Fibroblast of lung (primary cell): ENCODE data around the gene CCIN. TPM values are rescaled to one million over a fixed set of nuclear protein-coding genes. Genes with fewer than 3 reads are reported as not detected.

Experiments used
- DNase-seq, 2 donors: peaks; one replicate each; pipeline versions ENCODE4 v3.0.0 to v3.0.0-alpha.2; 2010; ENCODE audit warnings: low read depth in 2 of 2
- H2AFZ ChIP-seq: 2 replicates; pipeline ENCODE4 v1.5.1; 2012; ENCODE audit warnings: low read length, control low read depth, inconsistent platforms
- H3K27ac ChIP-seq: 2 replicates; pipeline ENCODE4 v1.5.1; 2011; ENCODE audit warnings: low read length, control low read depth; ENCODE audit not compliant: insufficient read depth
- H3K27me3 ChIP-seq: 2 replicates; pipeline ENCODE4 v1.5.1; 2011; ENCODE audit warnings: mild to moderate bottlenecking, low read length; ENCODE audit not compliant: control insufficient read depth, insufficient read depth
- H3K36me3 ChIP-seq: 2 replicates; pipeline ENCODE4 v1.5.1; 2011; ENCODE audit warnings: low read length; ENCODE audit not compliant: control insufficient read depth, insufficient read depth
- H3K4me1 ChIP-seq: 2 replicates; pipeline ENCODE4 v1.5.1; 2011; ENCODE audit warnings: low read length; ENCODE audit not compliant: control insufficient read depth, insufficient read depth; ENCODE audit errors: extremely low read depth
- H3K4me2 ChIP-seq: 2 replicates; pipeline ENCODE4 v1.5.1; 2011; ENCODE audit warnings: low read length, control low read depth; ENCODE audit not compliant: insufficient read depth; ENCODE audit errors: extremely low read depth
- H3K4me3 ChIP-seq, 4 experiments: fragments of 200-600 bp in 1 of 4; sonication (generic) in 1 of 4; replicated peaks in 1 of 4; 2 replicates each; pipeline ENCODE4 v1.5.1; 2011 to 2016; ENCODE audit warnings: low read length in 4 of 4, low read depth in 3 of 4, mild to moderate bottlenecking in 3 of 4, control low read depth in 2 of 4, inconsistent platforms in 1 of 4, mixed read lengths in 1 of 4; ENCODE audit not compliant: insufficient read depth in 1 of 4; ENCODE audit errors: control extremely low read depth in 1 of 4
- H3K79me2 ChIP-seq: 2 replicates; pipeline ENCODE4 v1.5.1; 2012; ENCODE audit warnings: mild to moderate bottlenecking, low read length, inconsistent platforms; ENCODE audit not compliant: control insufficient read depth, insufficient read depth
- H3K9ac ChIP-seq: 2 replicates; pipeline ENCODE4 v1.5.1; 2011; ENCODE audit warnings: mild to moderate bottlenecking, low read length, control low read depth; ENCODE audit not compliant: insufficient read depth
- H3K9me3 ChIP-seq: 2 replicates; pipeline ENCODE4 v1.5.1; 2012; ENCODE audit warnings: low read depth, low read length; ENCODE audit not compliant: control insufficient read depth, insufficient read depth
- H4K20me1 ChIP-seq: 2 replicates; pipeline ENCODE4 v1.5.1; 2011; ENCODE audit warnings: low read length; ENCODE audit not compliant: control insufficient read depth, insufficient read depth; ENCODE audit errors: extremely low read depth
- EZH2 ChIP-seq: IDR thresholded peaks from 2 replicates; pipeline ENCODE4 v1.5.1; 2012; ENCODE audit warnings: low read length, control low read depth, mild to moderate bottlenecking; ENCODE audit errors: missing control alignments
- polyA minus RNA-seq: library from RNA; depleted of rRNA, polyadenylated mRNA; stranded (reverse); fragments of >200 nt; gene quantifications from 2 replicates; pipeline ENCODE4 v1.2.3, GENCODE V29; 2011; ENCODE audit warnings: low replicate concordance
- polyA plus RNA-seq, 2 donors: library from polyadenylated mRNA; depleted of rRNA in 1 of 2; stranded (reverse) in 1 of 2; unstranded in 1 of 2; fragments of >200 nt; gene quantifications; 2 replicates each; pipeline ENCODE4 v1.2.1, GENCODE V29; 2011 to 2012; ENCODE audit warnings: missing spikeins in 1 of 2
- total RNA-seq: library from RNA; depleted of rRNA; stranded (reverse); fragments of >200 nt; gene quantifications from 2 replicates; pipeline ENCODE4 v1.2.1, GENCODE V29; 2014
- TF ChIP-seq, protein P1 (sequence below), 2 donors: IDR thresholded peaks in 1 of 2; conservative IDR thresholded peaks in 1 of 2; 1 replicate in 1 of 2; 2 replicates in 1 of 2; pipeline ENCODE4 v1.5.1; 2011 to 2012; ENCODE audit warnings: low read length in 2 of 2, control low read depth in 1 of 2, inconsistent platforms in 1 of 2, low read depth in 1 of 2, mild to moderate bottlenecking in 1 of 2

Gene CCIN
- total RNA-seq (1.0 and 1.3 TPM in 2 replicates), polyA plus RNA-seq (0.40 and 0.55 TPM in 2 replicates), polyA minus RNA-seq (0.63 and 4.3 TPM in 2 replicates)
- 0.58 and 0.66 TPM in 2 replicates for polyA plus RNA-seq (2012)

DNA sequence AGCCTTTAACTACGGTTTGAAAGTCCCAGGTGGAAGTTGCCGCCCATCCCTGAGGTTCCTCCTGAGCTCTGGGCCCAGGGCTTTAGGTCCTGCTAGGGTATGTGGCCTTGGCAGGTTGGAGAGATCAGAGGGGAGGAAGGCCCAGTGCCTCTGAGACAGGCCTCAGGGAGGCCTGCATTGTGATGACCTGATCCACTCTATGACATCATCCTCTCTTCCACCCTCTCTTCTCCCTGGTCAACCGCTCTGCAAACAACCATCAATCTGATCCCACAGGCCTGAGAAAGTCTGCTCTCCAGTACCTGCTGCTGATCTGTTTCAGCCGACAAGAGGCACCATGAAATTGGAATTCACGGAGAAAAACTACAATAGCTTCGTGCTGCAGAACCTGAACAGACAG, at the start of gene CCIN:
TSS of gene CCIN (plus strand) at position 223 of the 400 bp plus-strand sequence. CDS start at position 338, 115 bp downstream.
- H3K27me3 ChIP-seq: no peaks in the 10 kb centered on the region
- TF ChIP-seq, protein P1, sequence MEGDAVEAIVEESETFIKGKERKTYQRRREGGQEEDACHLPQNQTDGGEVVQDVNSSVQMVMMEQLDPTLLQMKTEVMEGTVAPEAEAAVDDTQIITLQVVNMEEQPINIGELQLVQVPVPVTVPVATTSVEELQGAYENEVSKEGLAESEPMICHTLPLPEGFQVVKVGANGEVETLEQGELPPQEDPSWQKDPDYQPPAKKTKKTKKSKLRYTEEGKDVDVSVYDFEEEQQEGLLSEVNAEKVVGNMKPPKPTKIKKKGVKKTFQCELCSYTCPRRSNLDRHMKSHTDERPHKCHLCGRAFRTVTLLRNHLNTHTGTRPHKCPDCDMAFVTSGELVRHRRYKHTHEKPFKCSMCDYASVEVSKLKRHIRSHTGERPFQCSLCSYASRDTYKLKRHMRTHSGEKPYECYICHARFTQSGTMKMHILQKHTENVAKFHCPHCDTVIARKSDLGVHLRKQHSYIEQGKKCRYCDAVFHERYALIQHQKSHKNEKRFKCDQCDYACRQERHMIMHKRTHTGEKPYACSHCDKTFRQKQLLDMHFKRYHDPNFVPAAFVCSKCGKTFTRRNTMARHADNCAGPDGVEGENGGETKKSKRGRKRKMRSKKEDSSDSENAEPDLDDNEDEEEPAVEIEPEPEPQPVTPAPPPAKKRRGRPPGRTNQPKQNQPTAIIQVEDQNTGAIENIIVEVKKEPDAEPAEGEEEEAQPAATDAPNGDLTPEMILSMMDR (conservative IDR thresholded peaks at IDR 0.05 in 1 of 2, IDR thresholded peaks at IDR 0.05 in 1 of 2; ENCODE audit: low read depth in 1 of 2, low read length in 2 of 2): no peak
- no peak for TF ChIP-seq EZH2
- no peak for DNase-seq
- no peak within 1 kb of the TSS for H3K4me3 ChIP-seq
- no peak within 1 kb of the TSS for H3K9ac ChIP-seq
- H4K20me1 ChIP-seq: no peaks in the 10 kb centered on the region
- H3K27ac ChIP-seq: no peak within 1 kb of the TSS
- no peak within 1 kb of the TSS for H3K4me2 ChIP-seq
- no peaks in the 10 kb centered on the region for H3K79me2 ChIP-seq
- H3K9me3 ChIP-seq: no peaks in the 10 kb centered on the region
- H2AFZ ChIP-seq: no peak within 1 kb of the TSS
- H3K4me1 ChIP-seq: peaks cover 2% of the 10 kb centered on the region
- no peaks in the 10 kb centered on the region for H3K36me3 ChIP-seq

DNA sequence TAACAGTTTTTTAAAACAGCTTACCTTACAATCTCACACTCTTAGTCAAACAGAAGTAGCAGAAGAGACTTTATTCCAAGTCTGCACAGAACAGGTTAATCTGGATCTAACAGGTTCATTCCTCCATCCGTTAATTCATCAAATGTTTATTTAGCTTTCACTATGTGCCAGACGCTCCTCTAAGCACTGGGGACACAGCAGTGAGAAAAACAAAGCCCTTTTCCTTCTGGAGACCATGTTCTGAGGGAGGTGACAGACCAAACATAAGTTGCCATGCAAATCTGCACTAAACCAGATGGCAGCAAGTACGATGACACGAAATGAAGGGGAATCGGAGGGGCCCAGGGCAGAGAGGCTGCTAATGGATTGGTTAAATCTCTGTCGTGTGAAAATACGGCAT, 49.7 kb upstream of the CCIN start:
- Histone ChIP-seq H3K36me3 (peaks cover 29% of the 10 kb centered on the region), H3K4me3 (no peak overlapping the region), H2AFZ (no peak overlapping the region), H3K4me2 (no peak overlapping the region), H3K27ac (no peak overlapping the region), H3K27me3 (no peaks in the 10 kb centered on the region), H3K9me3 (no peaks in the 10 kb centered on the region), H3K9ac (no peak overlapping the region), H4K20me1 (peaks cover 2% of the 10 kb centered on the region), H3K4me1 (no peaks in the 10 kb centered on the region), H3K79me2 (no peaks in the 10 kb centered on the region)
- no peak for DNase-seq
- TF ChIP-seq, protein P1 (conservative IDR thresholded peaks at IDR 0.05 in 1 of 2, IDR thresholded peaks at IDR 0.05 in 1 of 2; ENCODE audit: low read depth in 1 of 2, low read length in 2 of 2): no peak
- no peak for TF ChIP-seq EZH2

DNA sequence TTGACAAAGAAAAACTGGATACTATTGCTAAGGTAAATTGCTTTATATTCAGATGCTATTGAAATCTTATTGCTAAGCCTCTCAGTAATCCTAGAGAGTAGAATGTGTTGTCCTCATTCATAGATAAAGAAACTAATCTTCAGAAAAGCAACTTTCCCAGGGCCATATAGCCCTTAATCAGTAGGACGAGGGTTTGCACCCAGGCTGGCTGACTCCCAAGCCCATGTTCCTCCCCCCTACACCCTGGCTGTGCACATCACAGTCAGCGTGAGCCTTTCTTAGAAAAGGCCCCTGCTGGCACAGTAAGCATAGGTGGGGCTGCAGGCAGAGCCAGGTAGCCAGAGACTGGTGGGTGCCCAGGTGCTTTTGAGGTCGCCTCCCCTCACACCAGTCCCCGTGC, 48.5 kb upstream of the CCIN start:
- H3K36me3 ChIP-seq: peaks cover 32% of the 10 kb centered on the region
- no peaks in the 10 kb centered on the region for H3K79me2 ChIP-seq
- peaks cover 2% of the 10 kb centered on the region for H4K20me1 ChIP-seq
- no peaks in the 10 kb centered on the region for H3K27me3 ChIP-seq
- H3K9me3 ChIP-seq: no peaks in the 10 kb centered on the region
- H2AFZ ChIP-seq: no peak overlapping the region
- H3K27ac ChIP-seq: no peak overlapping the region
- no peak for DNase-seq
- no peaks in the 10 kb centered on the region for H3K4me1 ChIP-seq
- no peak overlapping the region for H3K4me3 ChIP-seq
- no peak for TF ChIP-seq EZH2
- TF ChIP-seq, protein P1 (conservative IDR thresholded peaks at IDR 0.05 in 1 of 2, IDR thresholded peaks at IDR 0.05 in 1 of 2; ENCODE audit: low read depth in 1 of 2, low read length in 2 of 2): no peak
- H3K9ac ChIP-seq: no peak overlapping the region
- H3K4me2 ChIP-seq: no peak overlapping the region
